Dermis blood vessel endothelial cell (primary cell): Measurements from ENCODE around the gene TP73. TPM values are rescaled to one million over a fixed set of nuclear protein-coding genes. Genes with fewer than 3 reads are reported as not detected.

ENCODE experiments used
- DNase-seq: peaks from one replicate; pipeline ENCODE4 v3.0.0; 2010
- total RNA-seq: library from RNA; depleted of rRNA; stranded (reverse); fragments of >200 nt; gene quantifications from 2 replicates; pipeline ENCODE4 v1.2.3, GENCODE V29; 2014

TP73 gene
- total RNA-seq, 1 donor from 2014 or later, result not detected

- DNase-seq, result peak; percentile 36
Measured at GRCh38 chr1:3785456-3786157, 133.3 kb downstream of the TP73 start.

Other genes with a start within 250 kb of the TP73 start
- 0.51 TPM in 2 replicates for gene ARHGEF16, start 197.9 kb upstream of the TP73 start, total RNA-seq
- gene MEGF6, start 41.0 kb upstream of the TP73 start, total RNA-seq, result 100 and 120 TPM in 2 replicates
- gene TPRG1L, start 27.5 kb upstream of the TP73 start, total RNA-seq, result 29.4 and 32.9 TPM in 2 replicates
- gene WRAP73, start 2.4 kb upstream of the TP73 start, total RNA-seq, result 20.4 and 25.6 TPM in 2 replicates
- not detected in 2 replicates for gene CCDC27, start 99.9 kb downstream of the TP73 start, total RNA-seq
- 0.56 and 1.5 TPM in 2 replicates for gene SMIM1, start 120.2 kb downstream of the TP73 start, total RNA-seq
- 42.2 and 50.9 TPM in 2 replicates for gene LRRC47, start 144.0 kb downstream of the TP73 start, total RNA-seq
- 23.8 and 38.9 TPM in 2 replicates for gene CEP104, start 204.7 kb downstream of the TP73 start, total RNA-seq
- gene DFFB, start 205.0 kb downstream of the TP73 start, total RNA-seq, result 13.7 and 14.8 TPM in 2 replicates
- gene C1orf174, start 247.8 kb downstream of the TP73 start, total RNA-seq, result 28.8 and 38.1 TPM in 2 replicates